AG04449 (cell line): ENCODE measurements around the gene ATP2B3.

Experiments
- CTCF ChIA-PET: fragments of 350-600 bp; formaldehyde crosslinking; extraction: SDS; loops from one replicate; lab custom pipeline; 2021; ENCODE audit warnings: antibody characterized with exemption; lab: Yijun Ruan, JAX
- POLR2A ChIA-PET: fragments of 400-600, 350-600 bp; formaldehyde crosslinking; extraction: SDS; loops from one replicate; lab custom pipeline; 2020; ENCODE audit warnings: antibody characterized with exemption, inconsistent platforms; lab: Yijun Ruan, JAX
- DNase-seq: peaks from one replicate; pipeline ENCODE4 v3.0.0-alpha.2; 2010; ENCODE audit warnings: low read depth, low spot score
- H3K4me3 ChIP-seq: 2 replicates; pipeline ENCODE4 v1.5.1; 2011; ENCODE audit warnings: low read depth, mild to moderate bottlenecking, control low read depth, low read length
- TF ChIP-seq, protein P1 (sequence below): IDR thresholded peaks from one replicate; pipeline ENCODE4 v1.5.1; 2011; ENCODE audit warnings: mild to moderate bottlenecking, moderate library complexity, low read length, control low read depth, inconsistent platforms; ENCODE audit not compliant: insufficient read depth; ENCODE audit errors: missing control alignments

ATP2B3 gene

DNA sequence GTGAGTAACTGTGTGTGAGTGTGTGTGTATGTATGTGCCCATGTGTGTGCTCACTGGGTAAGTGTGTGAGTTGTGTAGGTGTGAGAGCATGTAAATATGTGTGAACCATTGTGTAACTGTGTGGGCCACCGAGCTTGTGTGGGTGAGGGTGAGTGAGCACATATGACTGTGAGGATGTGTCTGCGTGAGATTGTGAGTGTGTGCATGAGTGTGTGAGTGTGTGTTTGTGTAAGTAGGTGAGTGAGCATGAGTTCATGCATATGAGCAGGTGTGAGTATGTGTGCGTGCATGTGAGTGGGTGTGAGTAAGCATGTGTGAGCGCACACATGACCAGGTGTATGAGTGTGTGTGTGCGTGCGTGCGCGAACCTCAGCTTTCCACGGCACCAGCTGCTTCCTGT, 1.4 kb upstream of the ATP2B3 start:
- TF ChIP-seq, protein P1, sequence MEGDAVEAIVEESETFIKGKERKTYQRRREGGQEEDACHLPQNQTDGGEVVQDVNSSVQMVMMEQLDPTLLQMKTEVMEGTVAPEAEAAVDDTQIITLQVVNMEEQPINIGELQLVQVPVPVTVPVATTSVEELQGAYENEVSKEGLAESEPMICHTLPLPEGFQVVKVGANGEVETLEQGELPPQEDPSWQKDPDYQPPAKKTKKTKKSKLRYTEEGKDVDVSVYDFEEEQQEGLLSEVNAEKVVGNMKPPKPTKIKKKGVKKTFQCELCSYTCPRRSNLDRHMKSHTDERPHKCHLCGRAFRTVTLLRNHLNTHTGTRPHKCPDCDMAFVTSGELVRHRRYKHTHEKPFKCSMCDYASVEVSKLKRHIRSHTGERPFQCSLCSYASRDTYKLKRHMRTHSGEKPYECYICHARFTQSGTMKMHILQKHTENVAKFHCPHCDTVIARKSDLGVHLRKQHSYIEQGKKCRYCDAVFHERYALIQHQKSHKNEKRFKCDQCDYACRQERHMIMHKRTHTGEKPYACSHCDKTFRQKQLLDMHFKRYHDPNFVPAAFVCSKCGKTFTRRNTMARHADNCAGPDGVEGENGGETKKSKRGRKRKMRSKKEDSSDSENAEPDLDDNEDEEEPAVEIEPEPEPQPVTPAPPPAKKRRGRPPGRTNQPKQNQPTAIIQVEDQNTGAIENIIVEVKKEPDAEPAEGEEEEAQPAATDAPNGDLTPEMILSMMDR = no peak
- no peak for DNase-seq
- no peak overlapping the region for H3K4me3 ChIP-seq
- POLR2A ChIA-PET = interaction anchor here (0.6 to 2.4 kb wide), 2 partner anchors 45 to 141 kb away, joined by 5 to 9 read pairs; partner anchors contain the start of gene HAUS7
- CTCF ChIA-PET = interaction anchor here (0.9 to 2.5 kb wide), 5 partner anchors 9 to 55 kb away, joined by 3 to 10 read pairs (median 3); partner anchors contain the start of genes BGN and HAUS7

DNA sequence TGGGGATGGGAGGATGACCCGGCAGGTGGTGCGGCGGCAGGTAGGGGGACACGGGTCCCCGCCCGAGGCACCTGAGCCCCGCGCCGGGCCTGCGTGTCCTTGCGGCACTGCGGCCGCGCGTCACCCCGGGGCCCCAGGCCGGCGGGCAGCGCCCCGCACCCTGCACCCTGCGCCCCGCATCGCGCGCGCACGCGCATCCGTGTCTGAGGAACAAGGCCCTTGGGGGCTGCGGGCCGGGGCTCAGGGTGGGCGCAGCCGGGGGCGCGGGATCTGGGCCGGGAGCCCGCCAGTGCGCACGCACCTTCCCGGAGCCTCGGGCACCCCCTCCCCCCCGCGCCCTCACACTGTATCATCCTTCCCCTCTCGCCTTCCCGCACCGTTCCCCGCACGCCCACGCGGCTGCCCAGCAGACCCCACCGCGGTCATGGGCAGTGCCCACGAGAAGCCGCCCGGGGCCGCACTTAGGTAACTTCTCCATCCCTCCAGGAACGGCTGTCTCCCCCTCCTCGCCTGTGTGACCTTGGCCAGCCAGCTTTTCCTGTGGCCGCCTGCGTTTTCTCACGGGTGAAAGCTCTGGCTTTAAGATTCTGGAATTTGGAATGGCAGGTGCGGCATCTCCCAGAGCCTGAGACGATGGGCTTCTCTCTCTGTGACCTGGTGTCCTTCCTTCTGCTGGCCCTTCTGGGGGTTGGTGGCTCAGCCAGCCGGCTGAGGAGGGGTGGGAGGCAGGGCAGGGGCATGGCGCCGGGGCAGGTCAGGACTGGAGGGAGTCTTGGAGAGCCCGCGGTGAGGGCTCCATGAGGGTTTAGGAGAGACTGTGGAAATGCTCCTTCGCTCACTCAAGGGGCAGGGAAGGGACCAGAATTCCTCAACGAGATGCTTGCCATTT, 748 bp downstream of the ATP2B3 start:
- TF ChIP-seq, protein P1 = no peak
- CTCF ChIA-PET = no interaction called here
- no peak overlapping the region for H3K4me3 ChIP-seq
- POLR2A ChIA-PET = interaction anchor here (0.6 kb wide), 1 partner anchor 9 kb away, joined by 3 read pairs; no protein-coding TSS in a partner anchor
- DNase-seq = no peak

DNA sequence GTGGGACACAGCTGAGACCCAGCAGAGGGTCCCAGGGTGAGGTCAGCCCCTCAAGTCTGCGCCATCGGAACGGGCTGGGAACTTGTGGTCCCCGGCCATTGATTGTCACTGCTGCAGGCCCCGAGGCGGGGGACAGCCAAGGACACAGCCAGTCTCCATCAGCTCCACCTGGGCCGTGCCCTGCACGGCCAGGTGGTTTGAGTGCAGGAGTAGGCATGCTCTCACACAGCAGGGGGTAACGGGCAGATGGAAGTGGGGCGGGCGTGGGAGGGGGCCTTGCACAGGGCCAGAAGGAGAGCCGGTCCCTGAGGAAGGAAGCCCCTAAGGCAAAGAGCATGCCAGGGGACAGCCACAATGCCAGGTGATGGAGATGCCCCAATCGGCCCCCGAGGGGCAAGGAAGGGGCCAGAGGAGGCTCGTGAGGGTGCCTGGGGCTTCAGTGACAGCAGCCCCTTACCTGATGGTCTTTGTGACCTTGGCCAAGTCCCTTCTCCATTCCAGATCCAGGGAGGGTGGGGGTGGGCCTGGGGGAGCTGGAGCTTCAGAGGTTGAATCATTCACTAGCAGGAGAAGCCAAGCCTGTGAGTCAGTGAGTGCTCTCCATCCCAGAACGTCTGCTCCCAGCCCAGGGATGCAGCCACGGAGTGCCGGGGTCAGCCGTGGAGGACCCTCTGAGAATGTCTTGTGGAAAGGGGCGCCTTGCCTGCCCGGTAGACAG, 2.3 kb downstream of the ATP2B3 start:
- TF ChIP-seq, protein P1 = no peak
- ChIA-PET POLR2A (no interaction called here), CTCF (interaction anchor here (1.5 to 1.8 kb wide), 4 partner anchors 12 to 59 kb away, joined by 4 to 6 read pairs (median 5); no protein-coding TSS in a partner anchor)
- no peak overlapping the region for H3K4me3 ChIP-seq
- DNase-seq = no peak

DNA sequence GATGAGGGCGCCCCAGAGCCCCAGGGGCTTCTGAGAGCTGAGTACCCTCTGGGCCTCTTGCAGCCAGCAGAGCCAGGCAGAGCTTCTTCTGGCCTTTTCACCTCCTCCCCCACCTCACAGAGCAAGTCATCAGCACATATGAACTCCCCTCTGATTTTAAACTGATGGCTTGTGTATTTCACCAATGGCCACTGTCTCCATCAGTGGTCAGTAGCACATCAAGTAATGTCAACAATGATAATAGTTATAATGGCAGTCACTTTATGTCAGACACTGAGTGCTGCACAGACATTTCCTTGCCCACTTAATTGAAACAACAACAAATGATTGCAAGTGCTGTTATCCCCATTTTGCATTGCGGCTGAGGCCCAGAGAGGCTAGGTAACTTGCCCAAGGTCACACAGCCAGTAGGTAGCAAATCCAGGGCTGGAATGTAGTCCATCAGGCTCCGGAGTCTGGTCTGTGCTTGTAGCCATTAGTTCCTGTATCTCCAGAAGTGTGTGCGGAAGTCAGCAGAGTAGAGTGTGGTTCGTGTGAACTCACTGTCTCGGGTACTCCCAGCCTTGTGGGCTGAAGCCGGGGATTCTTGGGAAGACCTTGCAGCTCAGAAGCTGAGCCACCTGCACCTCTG, 3.0 kb downstream of the ATP2B3 start:
- ChIA-PET CTCF (interaction anchor here (1.2 to 1.8 kb wide), 5 partner anchors 13 to 89 kb away, joined by 3 to 6 read pairs (median 4); no protein-coding TSS in a partner anchor), POLR2A (no interaction called here)
- TF ChIP-seq, protein P1 = no peak
- no peak for DNase-seq
- no peak overlapping the region for H3K4me3 ChIP-seq

DNA sequence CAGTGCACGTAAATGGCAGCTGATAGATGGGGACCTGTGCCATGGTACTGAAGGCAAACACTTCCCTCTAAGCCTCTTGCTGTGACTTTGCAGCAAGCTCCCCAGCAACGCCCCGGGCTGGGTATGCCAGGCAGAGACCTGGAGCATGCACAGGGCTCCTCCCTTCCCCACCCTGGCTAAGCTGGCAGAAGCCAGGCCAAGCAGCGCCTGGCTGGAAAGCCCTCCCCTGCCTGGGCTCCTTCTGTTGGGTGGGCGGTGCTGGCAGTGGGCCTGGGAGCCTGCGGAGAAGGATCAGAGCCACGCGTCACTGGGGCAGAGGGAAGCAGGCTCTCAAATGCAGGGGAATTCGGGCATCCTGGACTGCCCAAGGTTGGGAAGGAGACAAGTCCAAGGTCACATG, 3.6 kb downstream of the ATP2B3 start:
- H3K4me3 ChIP-seq = no peak overlapping the region
- no peak for DNase-seq
- POLR2A ChIA-PET = no interaction called here
- TF ChIP-seq, protein P1 = no peak
- CTCF ChIA-PET = interaction anchor here (0.6 to 1.6 kb wide), 3 partner anchors 14 to 88 kb away, joined by 3 to 6 read pairs (median 3); no protein-coding TSS in a partner anchor
